Nephron progenitor cell (in vitro differentiated cells): ENCODE measurements around the gene LLGL2.

Experiments
- DNase-seq: peaks from one replicate; pipeline ENCODE4 v3.0.0; 2021
- H3K27ac Mint-ChIP-seq: 2 replicates; pipeline ENCODE4 v1.8.0; 2021; ENCODE audit warnings: mild to moderate bottlenecking, moderate library complexity, mixed read lengths
- H3K27me3 Mint-ChIP-seq: 2 replicates; pipeline ENCODE4 v1.8.0; 2021; ENCODE audit warnings: mild to moderate bottlenecking, low read depth, mixed read lengths; ENCODE audit not compliant: poor library complexity
- H3K36me3 Mint-ChIP-seq: 2 replicates; pipeline ENCODE4 v1.8.0; 2021; ENCODE audit warnings: low read depth, mixed read lengths
- H3K4me1 Mint-ChIP-seq: 2 replicates; pipeline ENCODE4 v1.8.0; 2021; ENCODE audit warnings: mixed read lengths
- H3K4me3 Mint-ChIP-seq: 2 replicates; pipeline ENCODE4 v1.8.0; 2021; ENCODE audit warnings: mild to moderate bottlenecking, moderate library complexity, mixed read lengths
- H3K9me3 Mint-ChIP-seq: 2 replicates; pipeline ENCODE4 v1.8.0; 2021; ENCODE audit warnings: mild to moderate bottlenecking, moderate library complexity, mixed read lengths
- TF ChIP-seq, protein P1 (sequence below): fragments of 200-600 bp; sonication (generic); IDR thresholded peaks from 2 replicates; pipeline ENCODE4 v1.5.0; 2021; ENCODE audit warnings: antibody characterized with exemption

The LLGL2 gene

DNA sequence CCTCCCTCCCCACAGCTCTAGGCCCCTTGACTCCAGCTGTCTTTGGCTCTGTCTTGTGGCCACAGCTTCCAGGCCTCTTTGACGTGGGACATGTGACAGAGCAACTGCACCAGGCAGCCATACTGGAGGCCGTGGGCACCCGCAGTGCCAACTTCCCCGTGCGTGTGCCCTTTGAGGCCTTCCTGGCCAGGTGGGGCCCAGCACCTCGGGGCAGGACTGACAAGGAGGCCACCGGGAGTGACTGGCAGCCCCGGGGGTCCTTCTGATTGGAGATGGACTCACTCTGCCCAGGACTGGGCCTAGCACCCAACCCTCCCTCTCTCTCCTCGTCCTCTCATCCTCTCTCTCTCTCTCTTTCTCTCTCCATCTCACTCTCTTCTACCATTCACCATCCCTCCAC lies 77.6 kb downstream of the LLGL2 start:
- no peak overlapping the region for H3K27ac Mint-ChIP-seq
- H3K27me3 Mint-ChIP-seq = peaks cover 10% of the 10 kb centered on the region
- no peaks in the 10 kb centered on the region for H3K36me3 Mint-ChIP-seq
- DNase-seq = no peak
- TF ChIP-seq, protein P1, sequence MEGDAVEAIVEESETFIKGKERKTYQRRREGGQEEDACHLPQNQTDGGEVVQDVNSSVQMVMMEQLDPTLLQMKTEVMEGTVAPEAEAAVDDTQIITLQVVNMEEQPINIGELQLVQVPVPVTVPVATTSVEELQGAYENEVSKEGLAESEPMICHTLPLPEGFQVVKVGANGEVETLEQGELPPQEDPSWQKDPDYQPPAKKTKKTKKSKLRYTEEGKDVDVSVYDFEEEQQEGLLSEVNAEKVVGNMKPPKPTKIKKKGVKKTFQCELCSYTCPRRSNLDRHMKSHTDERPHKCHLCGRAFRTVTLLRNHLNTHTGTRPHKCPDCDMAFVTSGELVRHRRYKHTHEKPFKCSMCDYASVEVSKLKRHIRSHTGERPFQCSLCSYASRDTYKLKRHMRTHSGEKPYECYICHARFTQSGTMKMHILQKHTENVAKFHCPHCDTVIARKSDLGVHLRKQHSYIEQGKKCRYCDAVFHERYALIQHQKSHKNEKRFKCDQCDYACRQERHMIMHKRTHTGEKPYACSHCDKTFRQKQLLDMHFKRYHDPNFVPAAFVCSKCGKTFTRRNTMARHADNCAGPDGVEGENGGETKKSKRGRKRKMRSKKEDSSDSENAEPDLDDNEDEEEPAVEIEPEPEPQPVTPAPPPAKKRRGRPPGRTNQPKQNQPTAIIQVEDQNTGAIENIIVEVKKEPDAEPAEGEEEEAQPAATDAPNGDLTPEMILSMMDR = no peak
- no peaks in the 10 kb centered on the region for H3K9me3 Mint-ChIP-seq
- no peaks in the 10 kb centered on the region for H3K4me1 Mint-ChIP-seq
- no peak overlapping the region for H3K4me3 Mint-ChIP-seq

DNA sequence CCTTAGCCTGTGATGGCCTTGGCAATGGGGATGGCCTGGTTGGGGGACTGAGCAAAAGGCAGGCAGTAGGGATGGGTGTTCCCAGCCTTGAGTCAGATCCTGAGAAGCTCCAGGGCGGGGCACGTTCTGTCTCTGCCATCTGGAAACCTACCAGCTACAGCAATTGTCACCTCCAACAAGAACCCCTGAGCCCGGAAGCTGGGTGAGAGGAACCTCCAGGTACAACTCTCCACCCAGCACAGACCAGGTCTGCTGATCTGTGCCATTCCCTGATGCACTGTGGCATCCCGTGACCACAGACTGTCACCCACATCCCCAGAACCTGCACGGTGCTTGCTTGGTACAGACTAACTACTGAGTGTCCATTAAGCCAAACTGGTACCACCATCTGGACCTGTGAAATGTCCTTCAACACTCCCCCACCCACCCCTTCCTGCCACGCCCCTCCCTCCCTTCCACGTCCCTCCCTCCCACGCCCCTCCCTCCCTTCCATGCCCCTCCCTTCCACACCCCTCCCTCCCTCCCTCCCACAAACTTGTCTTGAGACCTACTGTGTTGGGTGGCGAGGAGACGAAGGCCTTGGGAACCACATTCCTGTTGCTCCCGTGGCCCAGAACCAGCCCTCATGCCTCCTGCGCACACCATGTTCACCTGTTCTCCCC lies 78.7 kb downstream of the LLGL2 start:
- no peak overlapping the region for H3K4me3 Mint-ChIP-seq
- TF ChIP-seq, protein P1 = no peak
- no peak overlapping the region for H3K27ac Mint-ChIP-seq
- no peaks in the 10 kb centered on the region for H3K36me3 Mint-ChIP-seq
- DNase-seq = no peak
- no peaks in the 10 kb centered on the region for H3K4me1 Mint-ChIP-seq
- no peaks in the 10 kb centered on the region for H3K9me3 Mint-ChIP-seq
- H3K27me3 Mint-ChIP-seq = peaks cover 10% of the 10 kb centered on the region

DNA sequence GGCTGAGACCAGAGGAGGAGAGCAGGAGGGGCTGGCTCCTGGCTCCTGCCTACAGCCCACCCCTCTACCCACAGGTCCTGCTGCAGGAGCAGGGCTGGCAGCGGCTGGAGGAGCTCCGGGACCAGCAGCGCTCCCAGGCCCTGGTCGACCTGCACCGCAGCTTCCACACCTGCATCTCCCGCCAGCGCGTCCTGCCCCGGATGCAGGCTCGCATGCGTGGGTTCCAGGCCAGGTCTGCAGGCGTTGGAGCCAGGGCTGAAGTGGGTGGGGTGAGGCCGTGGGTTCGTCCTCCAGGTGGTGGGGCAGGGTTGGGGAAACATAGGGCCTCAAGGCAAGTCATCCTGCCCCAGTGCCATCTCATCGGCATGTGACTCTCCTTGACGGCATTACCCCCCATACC lies 80.3 kb downstream of the LLGL2 start:
- H3K27me3 Mint-ChIP-seq = peaks cover 13% of the 10 kb centered on the region

DNA sequence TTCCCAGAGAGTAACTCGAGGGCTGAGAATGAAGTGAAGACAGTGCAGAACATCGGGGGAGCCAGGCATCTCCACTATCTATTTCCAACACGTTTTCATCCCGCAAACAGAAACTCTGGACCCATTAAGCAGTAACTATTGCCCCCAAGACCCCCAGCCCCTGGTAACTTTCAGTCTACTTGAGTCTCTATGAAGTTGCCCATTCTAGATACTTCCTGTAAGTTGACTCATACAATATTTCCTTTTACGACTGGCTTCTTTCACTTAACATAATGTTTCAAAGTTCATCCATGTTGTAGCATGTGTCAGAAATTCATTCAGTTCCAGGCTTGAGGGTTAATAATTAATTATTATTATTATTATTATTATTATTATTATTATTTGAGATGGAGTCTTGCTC lies 81.6 kb downstream of the LLGL2 start:
- no peaks in the 10 kb centered on the region for H3K4me1 Mint-ChIP-seq

More for the DNA sequence above, 80.3 kb downstream of the LLGL2 start:
- Mint-ChIP-seq H3K9me3 (no peaks in the 10 kb centered on the region), H3K4me1 (no peaks in the 10 kb centered on the region), H3K4me3 (no peak overlapping the region), H3K36me3 (no peaks in the 10 kb centered on the region), H3K27ac (no peak overlapping the region)
- DNase-seq = no peak
- TF ChIP-seq, protein P1 = no peak

DNA sequence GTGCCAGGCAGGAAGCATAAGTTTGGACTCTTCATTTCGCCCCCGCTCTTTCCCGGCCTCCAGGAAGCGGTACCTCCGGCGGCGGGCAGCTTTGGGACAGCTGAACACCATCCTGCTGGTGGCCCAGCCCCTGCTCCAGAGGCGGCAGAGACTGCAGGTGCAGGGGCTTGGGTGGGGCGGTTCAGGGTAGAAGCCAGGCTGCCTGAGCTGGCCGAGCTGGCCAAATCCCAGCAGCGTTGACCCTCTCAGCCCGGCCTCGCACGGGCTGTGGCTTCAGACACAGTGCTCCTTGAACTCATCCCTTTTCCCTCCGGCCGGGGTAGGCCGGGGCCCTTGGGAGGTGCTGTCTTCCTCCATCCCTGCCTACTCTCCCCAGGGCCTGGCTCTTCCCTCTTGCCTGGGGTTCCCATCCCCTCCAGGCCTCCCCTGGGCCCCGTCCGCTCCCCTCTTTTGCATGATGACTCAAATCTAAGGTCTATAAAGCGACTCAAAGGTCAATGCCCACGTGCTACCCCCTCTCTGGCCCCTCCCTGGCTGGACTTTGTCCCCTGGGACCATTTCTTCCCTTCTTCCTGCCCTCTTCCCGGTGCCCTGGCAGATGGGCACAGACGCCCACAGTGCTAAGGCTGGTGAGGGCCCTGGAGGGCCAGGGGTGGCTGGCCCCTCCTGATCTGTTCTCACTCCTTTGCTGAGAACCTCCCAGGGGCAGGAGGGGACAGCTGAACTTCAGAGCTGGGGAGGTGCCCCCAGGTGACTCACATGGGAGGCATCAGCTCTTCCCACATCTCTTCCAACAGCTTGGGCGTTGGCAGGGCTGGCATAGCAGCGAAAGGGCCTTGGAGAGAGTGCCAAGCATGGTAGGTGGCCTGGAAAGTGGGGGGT lies 84.8 kb downstream of the LLGL2 start:
- Mint-ChIP-seq H3K9me3 (no peaks in the 10 kb centered on the region), H3K4me1 (no peaks in the 10 kb centered on the region), H3K27me3 (peaks cover 12% of the 10 kb centered on the region), H3K27ac (no peak overlapping the region), H3K4me3 (no peak overlapping the region), H3K36me3 (no peaks in the 10 kb centered on the region)
- TF ChIP-seq, protein P1 = no peak
- DNase-seq = no peak

More for the DNA sequence above, 81.6 kb downstream of the LLGL2 start:
- TF ChIP-seq, protein P1 = no peak
- H3K9me3 Mint-ChIP-seq = no peaks in the 10 kb centered on the region
- H3K27me3 Mint-ChIP-seq = peaks cover 16% of the 10 kb centered on the region
- no peak overlapping the region for H3K4me3 Mint-ChIP-seq
- no peak for DNase-seq
- H3K27ac Mint-ChIP-seq = no peak overlapping the region
- H3K36me3 Mint-ChIP-seq = no peaks in the 10 kb centered on the region
